ENCODE measurements around the gene SMIM38. TPM values are rescaled to one million over a fixed set of nuclear protein-coding genes. Genes with fewer than 3 reads are reported as not detected.

Gene SMIM38
- total RNA-seq, 1 donor from 2014 or later, result 0.74 TPM

DNA sequence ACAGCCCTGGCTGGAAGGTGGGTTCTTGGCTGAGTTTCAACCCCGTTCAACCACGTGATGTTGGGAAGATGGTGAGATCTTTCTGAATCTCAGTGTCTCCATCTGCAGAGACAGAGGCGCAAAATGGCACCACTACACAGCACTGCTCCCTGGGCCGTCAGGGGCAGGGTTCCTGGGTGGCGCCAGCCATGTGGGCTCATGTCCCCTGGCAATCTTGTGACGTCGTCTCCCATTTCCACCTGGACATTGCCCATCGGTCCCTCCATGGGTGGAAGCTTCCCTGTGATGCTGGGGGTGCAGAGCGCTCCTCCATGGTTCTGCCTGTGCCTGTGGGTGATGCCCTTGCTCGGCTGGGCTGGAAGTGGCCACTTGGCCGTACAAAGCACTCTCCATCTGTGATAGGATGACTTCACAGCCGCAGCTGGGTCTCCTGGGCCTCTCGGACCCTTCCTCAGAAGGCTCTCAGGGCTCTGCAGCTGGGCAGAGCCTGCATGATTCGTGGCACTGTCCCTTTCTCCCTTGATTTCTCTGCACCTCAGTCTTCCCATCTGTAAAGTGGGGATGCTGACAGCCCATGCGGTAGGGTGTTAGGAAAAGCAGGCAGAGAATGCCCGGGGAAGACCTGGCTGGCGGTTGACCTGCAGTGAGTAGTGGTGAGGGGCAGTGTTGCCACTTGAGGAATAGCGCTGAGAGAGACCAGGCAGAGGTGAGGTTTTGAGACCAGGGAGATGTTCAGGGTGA is 35.2 kb downstream of the SMIM38 start:
- no peak overlapping the region for H3K27ac ChIP-seq
- H3K4me3 ChIP-seq, result no peak overlapping the region
- no peak for DNase-seq (ENCODE audit: extremely low spot score in 2 of 2)
- H3K36me3 ChIP-seq, result no peaks in the 10 kb centered on the region
- H3K9me3 ChIP-seq, result no peaks in the 10 kb centered on the region
- H3K4me1 ChIP-seq, result no peaks in the 10 kb centered on the region
- H3K27me3 ChIP-seq, result no peaks in the 10 kb centered on the region
- intact Hi-C loops (cut with DNase I), result no loop called here
- TF ChIP-seq POLR2AphosphoS5 (IDR thresholded peaks at IDR 0.05; ENCODE audit: insufficient read depth in 1 of 2, low read depth in 1 of 2) (no peak), POLR2A (IDR thresholded peaks at IDR 0.05) (no peak)
- TF ChIP-seq, protein P1, sequence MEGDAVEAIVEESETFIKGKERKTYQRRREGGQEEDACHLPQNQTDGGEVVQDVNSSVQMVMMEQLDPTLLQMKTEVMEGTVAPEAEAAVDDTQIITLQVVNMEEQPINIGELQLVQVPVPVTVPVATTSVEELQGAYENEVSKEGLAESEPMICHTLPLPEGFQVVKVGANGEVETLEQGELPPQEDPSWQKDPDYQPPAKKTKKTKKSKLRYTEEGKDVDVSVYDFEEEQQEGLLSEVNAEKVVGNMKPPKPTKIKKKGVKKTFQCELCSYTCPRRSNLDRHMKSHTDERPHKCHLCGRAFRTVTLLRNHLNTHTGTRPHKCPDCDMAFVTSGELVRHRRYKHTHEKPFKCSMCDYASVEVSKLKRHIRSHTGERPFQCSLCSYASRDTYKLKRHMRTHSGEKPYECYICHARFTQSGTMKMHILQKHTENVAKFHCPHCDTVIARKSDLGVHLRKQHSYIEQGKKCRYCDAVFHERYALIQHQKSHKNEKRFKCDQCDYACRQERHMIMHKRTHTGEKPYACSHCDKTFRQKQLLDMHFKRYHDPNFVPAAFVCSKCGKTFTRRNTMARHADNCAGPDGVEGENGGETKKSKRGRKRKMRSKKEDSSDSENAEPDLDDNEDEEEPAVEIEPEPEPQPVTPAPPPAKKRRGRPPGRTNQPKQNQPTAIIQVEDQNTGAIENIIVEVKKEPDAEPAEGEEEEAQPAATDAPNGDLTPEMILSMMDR (IDR thresholded peaks at IDR 0.05), result no peak

DNA sequence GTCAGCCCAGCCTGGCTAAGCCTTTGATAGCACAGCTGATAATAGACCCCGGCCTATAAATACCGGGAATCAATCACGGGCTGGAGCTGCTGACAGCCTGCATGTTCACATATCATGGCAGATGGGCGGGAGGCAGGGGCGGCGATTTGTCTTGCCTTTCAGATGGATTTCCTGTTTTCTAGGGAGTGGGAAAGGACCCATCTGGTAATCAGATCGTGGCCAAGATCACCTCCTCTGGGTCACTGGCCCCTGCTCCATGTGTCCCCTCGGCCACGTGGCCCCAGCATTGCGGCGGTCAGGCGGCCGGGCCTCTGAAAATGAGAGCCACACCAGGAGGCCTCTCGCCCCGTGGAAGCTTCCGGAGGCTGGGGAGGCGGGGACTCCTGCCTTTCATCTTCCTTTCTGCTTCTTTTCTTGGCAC is 36.6 kb downstream of the SMIM38 start:
- TF ChIP-seq, protein P1 (IDR thresholded peaks at IDR 0.05), result no peak
- TF ChIP-seq POLR2A (IDR thresholded peaks at IDR 0.05), result no peak
- no peak overlapping the region for H3K27ac ChIP-seq
- no peak for DNase-seq (ENCODE audit: extremely low spot score in 2 of 2)
- H3K9me3 ChIP-seq, result no peaks in the 10 kb centered on the region
- no peaks in the 10 kb centered on the region for H3K27me3 ChIP-seq
- no peaks in the 10 kb centered on the region for H3K36me3 ChIP-seq
- intact Hi-C loops (cut with DNase I), result no loop called here
- H3K4me1 ChIP-seq, result no peaks in the 10 kb centered on the region
- no peak overlapping the region for H3K4me3 ChIP-seq

DNA sequence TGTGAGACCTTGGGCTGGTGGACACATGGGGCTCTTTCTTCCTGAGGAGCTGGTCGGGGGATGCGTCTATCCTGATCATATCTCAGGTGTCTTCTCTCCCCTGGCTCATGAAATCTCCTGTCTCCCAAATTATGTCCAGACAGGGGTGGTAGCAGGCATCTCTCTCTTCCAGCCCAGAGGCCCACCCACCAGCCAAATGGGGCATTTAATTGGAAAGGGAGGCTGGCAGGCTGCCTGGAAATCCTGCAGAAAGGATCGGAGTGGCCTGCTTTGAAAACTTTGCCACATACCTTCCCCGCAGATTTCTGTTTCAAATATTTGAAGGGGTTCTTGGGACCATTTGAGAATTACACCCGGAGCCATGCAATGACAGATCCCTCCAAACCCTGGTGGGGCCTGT is 37.4 kb downstream of the SMIM38 start:
- intact Hi-C loops (cut with DNase I), result no loop called here
- Histone ChIP-seq H3K9me3 (no peaks in the 10 kb centered on the region), H3K4me3 (no peak overlapping the region), H3K36me3 (no peaks in the 10 kb centered on the region), H3K27me3 (no peaks in the 10 kb centered on the region), H3K4me1 (no peaks in the 10 kb centered on the region), H3K27ac (no peak overlapping the region)
- no peak for DNase-seq (ENCODE audit: extremely low spot score in 2 of 2)
- TF ChIP-seq POLR2A (IDR thresholded peaks at IDR 0.05) (no peak), POLR2AphosphoS5 (IDR thresholded peaks at IDR 0.05; ENCODE audit: insufficient read depth in 1 of 2, low read depth in 1 of 2) (no peak)
- TF ChIP-seq, protein P1 (IDR thresholded peaks at IDR 0.05), result no peak

DNA sequence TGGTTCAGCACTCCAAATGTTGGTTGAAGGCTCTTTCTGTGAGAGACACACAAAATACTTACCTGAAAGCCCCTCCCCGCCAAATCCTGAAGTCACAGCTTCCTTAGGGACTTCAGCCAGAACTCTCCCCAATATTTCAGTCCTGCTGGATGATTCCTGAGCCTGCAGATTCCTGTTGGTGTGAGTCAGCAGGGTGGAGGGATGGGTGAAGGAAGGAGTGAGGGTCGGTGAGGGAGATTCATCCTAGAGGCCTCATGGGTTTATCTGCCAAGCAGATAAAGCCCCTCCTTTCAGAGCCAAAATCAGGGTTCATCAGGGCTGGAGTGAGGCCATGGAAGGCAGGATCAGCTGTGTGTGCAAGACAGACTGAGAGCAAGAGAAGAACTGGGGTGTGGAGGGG is 37.9 kb downstream of the SMIM38 start:
- Histone ChIP-seq H3K9me3 (no peaks in the 10 kb centered on the region), H3K36me3 (no peaks in the 10 kb centered on the region), H3K27ac (no peak overlapping the region), H3K27me3 (no peaks in the 10 kb centered on the region), H3K4me3 (no peak overlapping the region), H3K4me1 (no peaks in the 10 kb centered on the region)
- TF ChIP-seq POLR2A (IDR thresholded peaks at IDR 0.05), result no peak
- TF ChIP-seq POLR2AphosphoS5 (IDR thresholded peaks at IDR 0.05; ENCODE audit: insufficient read depth in 1 of 2, low read depth in 1 of 2), result no peak
- TF ChIP-seq, protein P1 (IDR thresholded peaks at IDR 0.05), result no peak
- intact Hi-C loops (cut with DNase I), result no loop called here
- no peak for DNase-seq (ENCODE audit: extremely low spot score in 2 of 2)

DNA sequence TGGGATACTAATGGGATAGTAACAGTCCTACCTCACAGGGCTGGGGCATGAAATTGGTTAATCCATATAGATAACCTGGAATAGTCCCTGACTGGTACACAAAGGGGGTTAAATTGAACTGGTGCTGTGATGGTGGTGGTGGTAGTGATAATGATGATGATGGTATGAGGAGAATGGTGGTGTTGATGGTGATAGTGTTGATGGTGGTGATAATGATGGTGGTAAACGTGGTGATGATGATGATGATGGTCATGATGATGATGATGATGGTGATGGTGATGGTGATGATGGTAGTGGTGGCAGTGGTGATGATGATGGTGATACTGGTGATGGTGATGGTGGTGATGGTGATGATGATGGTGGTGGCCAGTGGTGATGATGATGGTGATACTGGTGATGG is 38.7 kb downstream of the SMIM38 start:
- no peaks in the 10 kb centered on the region for H3K36me3 ChIP-seq
- no peaks in the 10 kb centered on the region for H3K4me1 ChIP-seq
- no peaks in the 10 kb centered on the region for H3K9me3 ChIP-seq
- intact Hi-C loops (cut with DNase I), result no loop called here
- DNase-seq (ENCODE audit: extremely low spot score in 2 of 2), result no peak
- no peak overlapping the region for H3K4me3 ChIP-seq
- no peaks in the 10 kb centered on the region for H3K27me3 ChIP-seq
- no peak for TF ChIP-seq POLR2A (IDR thresholded peaks at IDR 0.05)
- no peak for TF ChIP-seq POLR2AphosphoS5 (IDR thresholded peaks at IDR 0.05; ENCODE audit: insufficient read depth in 1 of 2, low read depth in 1 of 2)
- TF ChIP-seq, protein P1 (IDR thresholded peaks at IDR 0.05), result no peak
- no peak overlapping the region for H3K27ac ChIP-seq
